Measurements from ENCODE around the gene ZNF480.

DNA sequence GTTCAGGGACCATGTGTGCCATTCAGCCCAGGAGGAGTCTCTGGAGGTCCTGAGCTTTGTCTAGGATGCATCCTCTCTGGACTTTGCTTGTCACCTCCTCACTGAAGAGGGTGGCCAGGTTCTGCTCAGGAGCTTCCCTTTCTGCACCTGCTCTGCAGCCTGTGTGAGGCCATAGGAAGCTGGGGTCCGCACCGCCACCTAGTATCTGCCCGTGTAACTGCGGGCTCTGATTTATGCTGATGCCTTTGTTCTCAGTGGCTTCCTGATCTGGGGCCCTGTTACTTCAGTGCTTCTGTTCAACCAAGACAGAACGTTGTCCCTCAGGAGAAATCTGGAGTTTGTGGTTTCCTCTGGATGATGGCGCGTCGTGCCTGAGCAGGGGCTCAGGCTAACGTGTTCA, 54.5 kb downstream of the ZNF480 start:
- TF ChIP-seq POLR2AphosphoS5 (IDR thresholded peaks at IDR 0.05; ENCODE audit: borderline replicate concordance, low read depth, low read length) (no peak), EZH2 (IDR thresholded peaks at IDR 0.05) (no peak)
